ENCODE measurements around the gene SNCA. TPM values are rescaled to one million over a fixed set of nuclear protein-coding genes. Genes with fewer than 3 reads are reported as not detected.

Gene SNCA
- total RNA-seq, 2 donors from 2014 or later = 10.0 to 12.7 TPM

GRCh38 chr4:89765528-89765927, 71.4 kb downstream of the SNCA start:
- DNase-seq (no peak), ATAC-seq (peak in 1 of 2 donors; percentile 60)
- intact Hi-C loops (cut with DNase I) = no loop called here

- intact Hi-C loops (cut with DNase I) = no loop called here
- ATAC-seq (no peak), DNase-seq (no peak)
These were observed 74.7 kb downstream of the SNCA start for GRCh38 chr4:89762311-89762710.

- intact Hi-C loops (cut with DNase I) = no loop called here
- ATAC-seq (no peak), DNase-seq (no peak)
These were observed 77.5 kb downstream of the SNCA start for GRCh38 chr4:89759426-89759825.

GRCh38 chr4:89757154-89757719, 79.7 kb downstream of the SNCA start:
- intact Hi-C loops (cut with DNase I) = no loop called here
- no peak for ATAC-seq
- no peak for DNase-seq

- intact Hi-C loops (cut with DNase I) = no loop called here
- no peak for DNase-seq
These were observed 81.7 kb downstream of the SNCA start for GRCh38 chr4:89755220-89755619.

GRCh38 chr4:89754531-89754930, 82.4 kb downstream of the SNCA start:
- intact Hi-C loops (cut with DNase I) = no loop called here
- no peak for ATAC-seq
- no peak for DNase-seq

More at GRCh38 chr4:89755220-89755619, 81.7 kb downstream of the SNCA start:
- no peak for ATAC-seq

GRCh38 chr4:89753601-89754066, 83.3 kb downstream of the SNCA start:
- DNase-seq (no peak), ATAC-seq (peak; percentile 34 to 88)
- intact Hi-C loops (cut with DNase I) = no loop called here

GRCh38 chr4:89752932-89753598, 83.9 kb downstream of the SNCA start:
- intact Hi-C loops (cut with DNase I) = no loop called here
- DNase-seq = no peak
- ATAC-seq = peak; percentile 41 to 77

GRCh38 chr4:89751416-89751815, 85.5 kb downstream of the SNCA start:
- intact Hi-C loops (cut with DNase I) = no loop called here
- no peak for ATAC-seq
- no peak for DNase-seq

GRCh38 chr4:89746377-89746776, 90.6 kb downstream of the SNCA start:
- DNase-seq = no peak
- ATAC-seq = no peak
- intact Hi-C loops (cut with DNase I) = no loop called here

GRCh38 chr4:89745708-89746107, 91.3 kb downstream of the SNCA start:
- peak in 1 of 2 donors; percentile 55 for ATAC-seq
- no peak for DNase-seq
- intact Hi-C loops (cut with DNase I) = no loop called here

- intact Hi-C loops (cut with DNase I) = no loop called here
- no peak for ATAC-seq
- DNase-seq = no peak
These were observed 92.0 kb downstream of the SNCA start for GRCh38 chr4:89744914-89745313.

GRCh38 chr4:89741768-89742167, 95.2 kb downstream of the SNCA start:
- ATAC-seq = no peak
- intact Hi-C loops (cut with DNase I) = no loop called here
- no peak for DNase-seq

GRCh38 chr4:89739311-89739988, 97.5 kb downstream of the SNCA start:
- intact Hi-C loops (cut with DNase I) = no loop called here
- DNase-seq (no peak), ATAC-seq (no peak)

GRCh38 chr4:89737888-89738287, 99.1 kb downstream of the SNCA start:
- peak in 1 of 2 donors; percentile 63 for ATAC-seq

GRCh38 chr4:89733946-89734345, 103.0 kb downstream of the SNCA start:
- intact Hi-C loops (cut with DNase I) = no loop called here
- no peak for DNase-seq
- ATAC-seq = no peak

More at GRCh38 chr4:89737888-89738287, 99.1 kb downstream of the SNCA start:
- no peak for DNase-seq
- intact Hi-C loops (cut with DNase I) = no loop called here

- no peak for DNase-seq
- ATAC-seq = no peak
- intact Hi-C loops (cut with DNase I) = no loop called here
These were observed 109.7 kb downstream of the SNCA start for GRCh38 chr4:89727238-89727637.

- DNase-seq (no peak), ATAC-seq (no peak)
- intact Hi-C loops (cut with DNase I) = no loop called here
These were observed 111.7 kb downstream of the SNCA start for GRCh38 chr4:89725268-89725667.

GRCh38 chr4:89724716-89725115, 112.2 kb downstream of the SNCA start:
- intact Hi-C loops (cut with DNase I) = no loop called here
- no peak for ATAC-seq
- no peak for DNase-seq

- no peak for DNase-seq
- no peak for ATAC-seq
- intact Hi-C loops (cut with DNase I) = no loop called here
These were observed 113.9 kb downstream of the SNCA start for GRCh38 chr4:89723096-89723495.

GRCh38 chr4:89722517-89722916, 114.4 kb downstream of the SNCA start:
- intact Hi-C loops (cut with DNase I) = no loop called here
- no peak for DNase-seq
- ATAC-seq = no peak
